Keratinocyte (primary cell): ENCODE measurements around the gene SH3BP1.

Source experiments
- EZH2 ChIP-seq: IDR thresholded peaks from one replicate; pipeline ENCODE4 v1.6.1; 2012; ENCODE audit warnings: inconsistent platforms, mild to moderate bottlenecking, low read length, moderate library complexity
- TF ChIP-seq, protein P1 (sequence below), 3 experiments: IDR thresholded peaks in 1 of 3; conservative IDR thresholded peaks in 1 of 3; optimal IDR thresholded peaks in 1 of 3; 2 replicates in 2 of 3; 3 replicates in 1 of 3; pipeline versions ENCODE3 to v1.5.1; 2011; ENCODE audit warnings: low read length in 3 of 3, mild to moderate bottlenecking in 3 of 3, moderate library complexity in 2 of 3, control low read depth in 1 of 3, inconsistent platforms in 1 of 3; ENCODE audit not compliant: insufficient read depth in 2 of 3; ENCODE audit errors: extremely low read depth in 1 of 3

DNA sequence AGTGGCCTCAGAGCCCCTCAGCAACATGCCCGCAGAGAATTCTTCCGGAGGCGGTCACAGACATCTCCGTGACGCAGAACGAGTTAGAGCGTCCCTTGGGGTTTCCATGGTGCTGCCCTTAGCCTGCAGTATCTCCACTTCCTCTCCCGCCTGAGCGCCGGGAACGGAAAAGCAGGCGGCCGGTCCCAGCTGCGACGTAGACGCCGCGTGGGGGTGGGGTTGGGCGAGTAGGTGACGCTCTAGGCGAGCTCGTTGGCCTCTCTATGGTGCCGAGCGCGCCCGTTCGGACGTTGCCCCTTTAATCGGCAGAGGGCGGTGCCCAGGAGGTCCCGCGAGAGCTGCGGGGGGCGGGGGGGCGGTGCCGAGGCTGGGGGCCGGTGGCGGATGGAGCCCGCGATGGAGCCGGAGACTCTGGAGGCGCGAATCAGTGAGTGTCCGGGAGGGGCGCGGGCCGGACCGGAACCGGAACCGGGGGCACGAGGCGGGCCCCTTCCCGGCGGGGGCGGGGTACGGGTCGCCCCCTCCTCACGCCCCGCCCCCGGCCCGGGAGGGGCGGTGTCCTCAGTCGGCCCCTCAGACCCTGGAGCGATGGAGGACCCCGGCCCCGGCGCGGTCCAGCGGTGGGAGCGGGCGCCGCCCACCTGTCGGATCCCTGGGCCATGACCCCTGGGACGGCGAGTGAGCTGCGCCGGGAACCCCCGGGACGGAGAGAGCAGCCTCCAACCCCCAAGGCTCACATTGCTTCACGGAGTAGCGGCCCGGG is 30.8 kb upstream of the SH3BP1 start, which contains the start of gene GGA1:
- TF ChIP-seq, protein P1, sequence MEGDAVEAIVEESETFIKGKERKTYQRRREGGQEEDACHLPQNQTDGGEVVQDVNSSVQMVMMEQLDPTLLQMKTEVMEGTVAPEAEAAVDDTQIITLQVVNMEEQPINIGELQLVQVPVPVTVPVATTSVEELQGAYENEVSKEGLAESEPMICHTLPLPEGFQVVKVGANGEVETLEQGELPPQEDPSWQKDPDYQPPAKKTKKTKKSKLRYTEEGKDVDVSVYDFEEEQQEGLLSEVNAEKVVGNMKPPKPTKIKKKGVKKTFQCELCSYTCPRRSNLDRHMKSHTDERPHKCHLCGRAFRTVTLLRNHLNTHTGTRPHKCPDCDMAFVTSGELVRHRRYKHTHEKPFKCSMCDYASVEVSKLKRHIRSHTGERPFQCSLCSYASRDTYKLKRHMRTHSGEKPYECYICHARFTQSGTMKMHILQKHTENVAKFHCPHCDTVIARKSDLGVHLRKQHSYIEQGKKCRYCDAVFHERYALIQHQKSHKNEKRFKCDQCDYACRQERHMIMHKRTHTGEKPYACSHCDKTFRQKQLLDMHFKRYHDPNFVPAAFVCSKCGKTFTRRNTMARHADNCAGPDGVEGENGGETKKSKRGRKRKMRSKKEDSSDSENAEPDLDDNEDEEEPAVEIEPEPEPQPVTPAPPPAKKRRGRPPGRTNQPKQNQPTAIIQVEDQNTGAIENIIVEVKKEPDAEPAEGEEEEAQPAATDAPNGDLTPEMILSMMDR (optimal IDR thresholded peaks at IDR 0.05 in 1 of 3, IDR thresholded peaks at IDR 0.05 in 1 of 3, conservative IDR thresholded peaks at IDR 0.05 in 1 of 3; ENCODE audit: extremely low read depth in 1 of 3, insufficient read depth in 2 of 3, low read length in 3 of 3): no peak
- no peak for TF ChIP-seq EZH2
